MCF 10A (cell line): Measurements from ENCODE around the gene SLC35D2. TPM values are rescaled to one million over a fixed set of nuclear protein-coding genes. Genes with fewer than 3 reads are reported as not detected.

Source experiments
- BruUV-seq: library from RNA; stranded (reverse); fragments of 400-500 nt; replicated peaks from 2 replicates; lab custom pipeline; 2021; lab: Mats Ljungman, UMichigan
- CTCF ChIA-PET: fragments of 300-600 bp; sonication (Branson Sonifier 250); formaldehyde crosslinking; extraction: SDS; loops from one replicate; lab custom pipeline; 2021; ENCODE audit warnings: antibody characterized with exemption, inconsistent platforms; lab: Yijun Ruan, JAX
- POLR2A ChIA-PET: fragments of 300-600, 350-650 bp; sonication (Branson Sonifier 250); formaldehyde crosslinking; extraction: SDS; loops from one replicate; lab custom pipeline; 2020; ENCODE audit warnings: antibody characterized with exemption, inconsistent platforms; lab: Yijun Ruan, JAX
- DNase-seq: peaks from one replicate; pipeline ENCODE4 v3.0.0-alpha.2; 2018; ENCODE audit not compliant: unreplicated experiment
- H3K27ac Mint-ChIP-seq: one replicate; pipeline ENCODE4 v1.8.0; 2022; ENCODE audit warnings: mild to moderate bottlenecking, low read depth, mixed read lengths; ENCODE audit not compliant: unreplicated experiment
- H3K27me3 Mint-ChIP-seq: one replicate; pipeline ENCODE4 v1.8.0; 2022; ENCODE audit warnings: mixed read lengths; ENCODE audit not compliant: insufficient read depth, unreplicated experiment
- H3K36me3 Mint-ChIP-seq: one replicate; pipeline ENCODE4 v1.8.0; 2022; ENCODE audit warnings: mild to moderate bottlenecking, moderate library complexity, mixed read lengths; ENCODE audit not compliant: insufficient read depth, unreplicated experiment
- H3K4me1 Mint-ChIP-seq: one replicate; pipeline ENCODE4 v1.8.0; 2022; ENCODE audit warnings: mixed read lengths; ENCODE audit not compliant: insufficient read depth, unreplicated experiment
- H3K4me3 Mint-ChIP-seq: one replicate; pipeline ENCODE4 v1.8.0; 2022; ENCODE audit warnings: mild to moderate bottlenecking, moderate library complexity, mixed read lengths; ENCODE audit not compliant: unreplicated experiment
- H3K9me3 Mint-ChIP-seq: one replicate; pipeline ENCODE4 v1.8.0; 2022; ENCODE audit warnings: mixed read lengths; ENCODE audit not compliant: unreplicated experiment
- intact Hi-C: fragments of 100-400 bp; cut with micrococcal nuclease; formaldehyde crosslinking; loops from 2 replicates; pipeline ENCODE4 v1.14.1; 2022
- total RNA-seq: library from RNA; stranded (reverse); gene quantifications from 2 replicates; pipeline ENCODE4 v1.2.3, GENCODE V29; 2022
- TF ChIP-seq, protein P1 (sequence below): fragments of 200-600 bp; IDR thresholded peaks from one replicate; pipeline ENCODE4 v1.8.0; 2022; ENCODE audit warnings: antibody characterized with exemption, mild to moderate bottlenecking; ENCODE audit not compliant: unreplicated experiment

SLC35D2 gene
- total RNA-seq, 1 experiment from 2014 or later: 20.8 TPM

GRCh38 chr9:96279932-96280331 lies 103.6 kb downstream of the SLC35D2 start:
- BruUV-seq: no TSS peak
- H3K4me1 Mint-ChIP-seq: no peaks in the 10 kb centered on the region
- H3K36me3 Mint-ChIP-seq: no peaks in the 10 kb centered on the region
- TF ChIP-seq, protein P1, sequence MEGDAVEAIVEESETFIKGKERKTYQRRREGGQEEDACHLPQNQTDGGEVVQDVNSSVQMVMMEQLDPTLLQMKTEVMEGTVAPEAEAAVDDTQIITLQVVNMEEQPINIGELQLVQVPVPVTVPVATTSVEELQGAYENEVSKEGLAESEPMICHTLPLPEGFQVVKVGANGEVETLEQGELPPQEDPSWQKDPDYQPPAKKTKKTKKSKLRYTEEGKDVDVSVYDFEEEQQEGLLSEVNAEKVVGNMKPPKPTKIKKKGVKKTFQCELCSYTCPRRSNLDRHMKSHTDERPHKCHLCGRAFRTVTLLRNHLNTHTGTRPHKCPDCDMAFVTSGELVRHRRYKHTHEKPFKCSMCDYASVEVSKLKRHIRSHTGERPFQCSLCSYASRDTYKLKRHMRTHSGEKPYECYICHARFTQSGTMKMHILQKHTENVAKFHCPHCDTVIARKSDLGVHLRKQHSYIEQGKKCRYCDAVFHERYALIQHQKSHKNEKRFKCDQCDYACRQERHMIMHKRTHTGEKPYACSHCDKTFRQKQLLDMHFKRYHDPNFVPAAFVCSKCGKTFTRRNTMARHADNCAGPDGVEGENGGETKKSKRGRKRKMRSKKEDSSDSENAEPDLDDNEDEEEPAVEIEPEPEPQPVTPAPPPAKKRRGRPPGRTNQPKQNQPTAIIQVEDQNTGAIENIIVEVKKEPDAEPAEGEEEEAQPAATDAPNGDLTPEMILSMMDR: no peak
- peaks cover 7% of the 10 kb centered on the region for H3K9me3 Mint-ChIP-seq
- intact Hi-C loops: no loop called here
- no peaks in the 10 kb centered on the region for H3K27me3 Mint-ChIP-seq
- H3K27ac Mint-ChIP-seq: no peak overlapping the region
- POLR2A ChIA-PET: no interaction called here
- no peak overlapping the region for H3K4me3 Mint-ChIP-seq
- CTCF ChIA-PET: interaction anchor here (1.4 kb wide), 1 partner anchor 37 kb away, joined by 3 read pairs; no protein-coding TSS in a partner anchor
- DNase-seq: no peak

DNA sequence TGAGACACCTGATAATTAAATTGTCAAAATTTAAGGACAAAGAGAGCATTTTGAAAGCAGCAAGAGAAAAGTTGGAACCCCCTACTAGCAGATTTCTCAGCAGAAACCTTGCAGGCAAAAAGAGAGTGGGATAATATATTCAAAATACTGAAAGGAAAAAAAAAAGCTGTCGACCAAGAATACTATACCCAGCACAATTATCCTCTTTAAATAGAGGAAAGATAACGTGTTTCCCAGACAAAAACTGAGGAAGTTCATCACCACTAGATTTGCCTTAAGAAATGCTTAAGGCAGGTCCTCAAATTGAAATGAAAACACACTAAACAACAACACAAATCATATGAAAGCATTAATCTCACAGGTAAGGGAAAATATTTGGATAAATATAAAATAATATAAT lies 108.6 kb downstream of the SLC35D2 start:
- intact Hi-C loops: no loop called here
- no peaks in the 10 kb centered on the region for H3K36me3 Mint-ChIP-seq
- BruUV-seq: no TSS peak
- CTCF ChIA-PET: no interaction called here
- no peaks in the 10 kb centered on the region for H3K4me1 Mint-ChIP-seq
- TF ChIP-seq, protein P1: no peak
- POLR2A ChIA-PET: no interaction called here
- DNase-seq: no peak
- peaks cover 18% of the 10 kb centered on the region for H3K9me3 Mint-ChIP-seq
- H3K4me3 Mint-ChIP-seq: no peak overlapping the region
- H3K27ac Mint-ChIP-seq: no peak overlapping the region
- no peaks in the 10 kb centered on the region for H3K27me3 Mint-ChIP-seq

Other genes starting within 250 kb of the SLC35D2 start
- gene HSD17B3, start 81.5 kb downstream of the SLC35D2 start, total RNA-seq: 0.74 TPM in 1 of 2 replicates, not detected in the other
- gene ZNF367, start 34.7 kb upstream of the SLC35D2 start, total RNA-seq: 1.5 and 2.7 TPM in 2 replicates
- 4.3 and 6.3 TPM in 2 replicates for gene HABP4, start 66.5 kb upstream of the SLC35D2 start, total RNA-seq
- 7.0 and 9.3 TPM in 2 replicates for gene CDC14B, start 236.1 kb upstream of the SLC35D2 start, total RNA-seq